HCT116 (cell line): ENCODE measurements around the gene TUBB8.

ENCODE experiments used
- CTCF ChIP-seq, 3 experiments: fragments of 200-600 bp in 1 of 3; sonication (generic) in 1 of 3; IDR thresholded peaks in 2 of 3; conservative IDR thresholded peaks in 1 of 3; 2 replicates each; pipeline ENCODE4 v1.5.1; 2012 to 2017; ENCODE audit warnings: low read depth in 2 of 3, low read length in 2 of 3, antibody characterized with exemption in 1 of 3, borderline replicate concordance in 1 of 3, control low read depth in 1 of 3, mild to moderate bottlenecking in 1 of 3, mixed read lengths in 1 of 3, mixed run types in 1 of 3, moderate library complexity in 1 of 3; ENCODE audit not compliant: insufficient read depth in 1 of 3
- ELF1 ChIP-seq: IDR thresholded peaks from 2 replicates; pipeline ENCODE4 v1.6.1; 2012; ENCODE audit warnings: low read depth, borderline replicate concordance
- EZH2phosphoT487 ChIP-seq: fragments of 200-600 bp; IDR thresholded peaks from 2 replicates; pipeline ENCODE4 v1.6.1; 2018; ENCODE audit warnings: antibody characterized with exemption, borderline replicate concordance
- POLR2AphosphoS5 ChIP-seq: IDR thresholded peaks from 2 replicates; pipeline ENCODE4 v1.6.1; 2011; ENCODE audit warnings: mild to moderate bottlenecking, low read depth, low read length, moderate library complexity
- REST ChIP-seq: IDR thresholded peaks from 2 replicates; pipeline ENCODE4 v1.6.1; 2012; ENCODE audit warnings: low read depth
- SRF ChIP-seq: IDR thresholded peaks from 2 replicates; pipeline ENCODE4 v1.6.1; 2012; ENCODE audit warnings: low read depth
- ZFX ChIP-seq: fragments of 450-650 bp; IDR thresholded peaks from 2 replicates; pipeline ENCODE4 v1.6.1; 2017

- TF ChIP-seq EZH2phosphoT487 (no peak), SRF (no peak), POLR2AphosphoS5 (no peak), ZFX (no peak), CTCF (IDR thresholded peaks at IDR 0.05 in 2 of 3, conservative IDR thresholded peaks at IDR 0.05 in 1 of 3; ENCODE audit: borderline replicate concordance in 1 of 3, insufficient read depth in 1 of 3, low read depth in 2 of 3, low read length in 2 of 3) (no peak), REST (no peak), ELF1 (no peak)
Measured at GRCh38 chr10:83930-84530, 34.9 kb upstream of the TUBB8 start.
